Measurements from ENCODE around the gene GSTM4. TPM values are rescaled to one million over a fixed set of nuclear protein-coding genes. Genes with fewer than 3 reads are reported as not detected.
"Not testable (repeated sequence)": the region's sequence is repeated elsewhere in the genome, so short reads cannot be mapped to it uniquely, and the experiment has no call there.

The GSTM4 gene
- total and polyA plus RNA-seq, 4 donors: 12.2 to 42.8 (median 30.9) TPM

DNA sequence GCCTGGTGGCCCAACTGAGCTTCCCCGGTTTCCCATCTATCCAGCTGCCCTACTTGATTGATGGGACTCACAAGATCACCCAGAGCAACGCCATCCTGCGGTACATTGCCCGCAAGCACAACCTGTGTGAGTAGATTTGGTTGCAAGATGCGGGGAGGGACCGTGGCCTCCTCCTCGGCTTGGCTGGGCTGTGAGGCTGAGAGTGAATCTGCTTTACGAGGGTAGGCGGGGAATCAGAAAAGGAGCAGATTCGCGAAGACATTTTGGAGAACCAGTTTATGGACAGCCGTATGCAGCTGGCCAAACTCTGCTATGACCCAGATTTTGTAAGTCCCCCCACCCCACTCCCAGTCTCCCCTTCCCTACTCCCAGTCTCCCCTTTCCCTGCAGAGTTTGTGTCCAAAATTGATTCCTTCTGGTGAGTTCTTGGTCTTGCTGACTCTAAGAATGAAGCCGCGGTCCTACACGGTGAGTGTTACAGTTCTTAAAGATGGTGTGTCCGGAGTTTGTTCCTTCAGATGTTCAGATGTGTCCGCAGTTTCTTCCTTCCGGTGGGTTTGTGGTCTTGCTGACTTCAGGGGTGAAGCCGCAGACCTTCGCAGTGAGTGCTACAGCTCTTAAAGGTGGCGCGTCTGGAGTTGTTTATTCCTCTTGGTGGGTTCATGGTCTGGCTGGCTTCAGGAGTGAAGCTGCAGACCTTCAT lies 13.5 kb downstream of the GSTM4 start:
- no peak for DNase-seq (ENCODE audit: low spot score)
- no peaks in the 10 kb centered on the region for H3K9me3 ChIP-seq (ENCODE audit: control insufficient read depth in 4 of 4, low read length in 3 of 4)
- peaks cover 0 to 2% (median 0%) of the 10 kb centered on the region in 4 donors for H3K36me3 ChIP-seq (ENCODE audit: control insufficient read depth in 4 of 4, insufficient read depth in 3 of 4, low read depth in 1 of 4, low read length in 3 of 4)
- peaks cover 0 to 3% (median 0%) of the 10 kb centered on the region in 4 donors for H3K4me1 ChIP-seq (ENCODE audit: control insufficient read depth in 4 of 4, insufficient read depth in 4 of 4, low read length in 3 of 4)
- no peaks in the 10 kb centered on the region for H3K27me3 ChIP-seq (ENCODE audit: control insufficient read depth in 4 of 4, insufficient read depth in 4 of 4, low read length in 3 of 4)
- no peak for TF ChIP-seq GABPA (IDR thresholded peaks at IDR 0.05 in 1 of 2, conservative IDR thresholded peaks at IDR 0.05 in 1 of 2)
- no peak for TF ChIP-seq FOXA2 (IDR thresholded peaks at IDR 0.05)
- TF ChIP-seq, protein P1, sequence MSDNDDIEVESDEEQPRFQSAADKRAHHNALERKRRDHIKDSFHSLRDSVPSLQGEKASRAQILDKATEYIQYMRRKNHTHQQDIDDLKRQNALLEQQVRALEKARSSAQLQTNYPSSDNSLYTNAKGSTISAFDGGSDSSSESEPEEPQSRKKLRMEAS (IDR thresholded peaks at IDR 0.05): no peak
- TF ChIP-seq HNF4G (IDR thresholded peaks at IDR 0.05): no peak
- no peak for TF ChIP-seq NR2F2 (IDR thresholded peaks at IDR 0.05)
- TF ChIP-seq, protein P2, sequence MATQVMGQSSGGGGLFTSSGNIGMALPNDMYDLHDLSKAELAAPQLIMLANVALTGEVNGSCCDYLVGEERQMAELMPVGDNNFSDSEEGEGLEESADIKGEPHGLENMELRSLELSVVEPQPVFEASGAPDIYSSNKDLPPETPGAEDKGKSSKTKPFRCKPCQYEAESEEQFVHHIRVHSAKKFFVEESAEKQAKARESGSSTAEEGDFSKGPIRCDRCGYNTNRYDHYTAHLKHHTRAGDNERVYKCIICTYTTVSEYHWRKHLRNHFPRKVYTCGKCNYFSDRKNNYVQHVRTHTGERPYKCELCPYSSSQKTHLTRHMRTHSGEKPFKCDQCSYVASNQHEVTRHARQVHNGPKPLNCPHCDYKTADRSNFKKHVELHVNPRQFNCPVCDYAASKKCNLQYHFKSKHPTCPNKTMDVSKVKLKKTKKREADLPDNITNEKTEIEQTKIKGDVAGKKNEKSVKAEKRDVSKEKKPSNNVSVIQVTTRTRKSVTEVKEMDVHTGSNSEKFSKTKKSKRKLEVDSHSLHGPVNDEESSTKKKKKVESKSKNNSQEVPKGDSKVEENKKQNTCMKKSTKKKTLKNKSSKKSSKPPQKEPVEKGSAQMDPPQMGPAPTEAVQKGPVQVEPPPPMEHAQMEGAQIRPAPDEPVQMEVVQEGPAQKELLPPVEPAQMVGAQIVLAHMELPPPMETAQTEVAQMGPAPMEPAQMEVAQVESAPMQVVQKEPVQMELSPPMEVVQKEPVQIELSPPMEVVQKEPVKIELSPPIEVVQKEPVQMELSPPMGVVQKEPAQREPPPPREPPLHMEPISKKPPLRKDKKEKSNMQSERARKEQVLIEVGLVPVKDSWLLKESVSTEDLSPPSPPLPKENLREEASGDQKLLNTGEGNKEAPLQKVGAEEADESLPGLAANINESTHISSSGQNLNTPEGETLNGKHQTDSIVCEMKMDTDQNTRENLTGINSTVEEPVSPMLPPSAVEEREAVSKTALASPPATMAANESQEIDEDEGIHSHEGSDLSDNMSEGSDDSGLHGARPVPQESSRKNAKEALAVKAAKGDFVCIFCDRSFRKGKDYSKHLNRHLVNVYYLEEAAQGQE (IDR thresholded peaks at IDR 0.05): no peak
- no peak for TF ChIP-seq ATF3 (IDR thresholded peaks at IDR 0.05)
- no peak for TF ChIP-seq ZBTB33 (IDR thresholded peaks at IDR 0.05)
- TF ChIP-seq TAF1 (conservative IDR thresholded peaks at IDR 0.05): no peak
- TF ChIP-seq RXRA (IDR thresholded peaks at IDR 0.05): no peak
- no peak overlapping the region for H3K4me3 ChIP-seq (ENCODE audit: low read depth in 1 of 3, low read length in 3 of 3)
- 92% methylated on average over 22 of the region's 22 CpGs for WGBS
- H3K9ac ChIP-seq (ENCODE audit: low read depth in 1 of 2, low read length in 2 of 2): no peak overlapping the region
- no peak overlapping the region for H3K27ac ChIP-seq (ENCODE audit: low read depth in 1 of 2, low read length in 2 of 2)

DNA sequence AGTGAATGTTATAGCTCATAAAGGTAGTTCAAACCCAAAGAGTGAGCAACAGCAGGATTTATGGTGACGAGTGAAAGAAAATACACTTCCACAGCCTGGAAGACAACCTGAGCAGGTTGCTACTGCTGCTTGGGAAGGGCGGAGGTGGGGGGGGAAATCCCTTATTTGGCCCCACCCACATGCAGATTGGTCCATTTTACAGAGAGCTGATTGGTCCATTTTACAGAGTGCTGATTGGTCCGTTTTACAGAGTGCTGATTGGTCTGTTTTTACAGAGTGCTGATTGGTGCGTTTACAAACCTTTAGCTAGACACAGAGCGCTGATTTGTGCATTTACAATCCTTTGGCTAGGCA lies 14.0 kb downstream of the GSTM4 start:
- not testable (repeated sequence) for H3K9me3 ChIP-seq (ENCODE audit: control insufficient read depth in 4 of 4, low read length in 3 of 4); H3K27ac ChIP-seq (ENCODE audit: low read depth in 1 of 2, low read length in 2 of 2); H3K4me1 ChIP-seq (ENCODE audit: control insufficient read depth in 4 of 4, insufficient read depth in 4 of 4, low read length in 3 of 4); H3K4me3 ChIP-seq (ENCODE audit: low read depth in 1 of 3, low read length in 3 of 3); H3K27me3 ChIP-seq (ENCODE audit: control insufficient read depth in 4 of 4, insufficient read depth in 4 of 4, low read length in 3 of 4); H3K9ac ChIP-seq (ENCODE audit: low read depth in 1 of 2, low read length in 2 of 2); H3K36me3 ChIP-seq (ENCODE audit: control insufficient read depth in 4 of 4, insufficient read depth in 3 of 4, low read depth in 1 of 4, low read length in 3 of 4); DNase-seq (ENCODE audit: low spot score)
- WGBS: 86% methylated on average over 5 of the region's 5 CpGs

DNA sequence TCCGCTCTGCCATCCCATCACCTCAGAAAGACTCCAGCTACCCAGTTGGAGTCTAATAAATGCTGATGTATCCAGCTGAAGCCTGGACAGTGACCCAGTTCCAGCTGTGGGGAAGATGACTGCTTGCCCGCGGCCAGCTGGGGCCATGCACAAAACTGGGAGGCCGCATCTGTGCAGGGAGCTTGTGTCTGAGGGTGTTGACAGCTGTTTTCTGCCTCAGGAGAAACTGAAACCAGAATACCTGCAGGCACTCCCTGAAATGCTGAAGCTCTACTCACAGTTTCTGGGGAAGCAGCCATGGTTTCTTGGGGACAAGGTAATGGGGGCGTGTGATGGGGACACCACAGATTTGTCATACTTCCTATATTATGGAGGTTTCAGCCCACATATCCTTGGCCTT lies 15.2 kb downstream of the GSTM4 start:
- Histone ChIP-seq H3K9ac (ENCODE audit: low read depth in 1 of 2, low read length in 2 of 2) (no peak overlapping the region), H3K27ac (ENCODE audit: low read depth in 1 of 2, low read length in 2 of 2) (no peak overlapping the region), H3K27me3 (ENCODE audit: control insufficient read depth in 4 of 4, insufficient read depth in 4 of 4, low read length in 3 of 4) (no peaks in the 10 kb centered on the region), H3K4me3 (ENCODE audit: low read depth in 1 of 3, low read length in 3 of 3) (no peak overlapping the region), H3K36me3 (ENCODE audit: control insufficient read depth in 4 of 4, insufficient read depth in 3 of 4, low read depth in 1 of 4, low read length in 3 of 4) (peaks cover 0 to 2% (median 0%) of the 10 kb centered on the region in 4 donors), H3K4me1 (ENCODE audit: control insufficient read depth in 4 of 4, insufficient read depth in 4 of 4, low read length in 3 of 4) (peaks cover 0 to 3% (median 0%) of the 10 kb centered on the region in 4 donors), H3K9me3 (ENCODE audit: control insufficient read depth in 4 of 4, low read length in 3 of 4) (no peaks in the 10 kb centered on the region)
- no peak for DNase-seq (ENCODE audit: low spot score)
- WGBS: 95% methylated on average over 5 of the region's 5 CpGs
- TF ChIP-seq, protein P3, sequence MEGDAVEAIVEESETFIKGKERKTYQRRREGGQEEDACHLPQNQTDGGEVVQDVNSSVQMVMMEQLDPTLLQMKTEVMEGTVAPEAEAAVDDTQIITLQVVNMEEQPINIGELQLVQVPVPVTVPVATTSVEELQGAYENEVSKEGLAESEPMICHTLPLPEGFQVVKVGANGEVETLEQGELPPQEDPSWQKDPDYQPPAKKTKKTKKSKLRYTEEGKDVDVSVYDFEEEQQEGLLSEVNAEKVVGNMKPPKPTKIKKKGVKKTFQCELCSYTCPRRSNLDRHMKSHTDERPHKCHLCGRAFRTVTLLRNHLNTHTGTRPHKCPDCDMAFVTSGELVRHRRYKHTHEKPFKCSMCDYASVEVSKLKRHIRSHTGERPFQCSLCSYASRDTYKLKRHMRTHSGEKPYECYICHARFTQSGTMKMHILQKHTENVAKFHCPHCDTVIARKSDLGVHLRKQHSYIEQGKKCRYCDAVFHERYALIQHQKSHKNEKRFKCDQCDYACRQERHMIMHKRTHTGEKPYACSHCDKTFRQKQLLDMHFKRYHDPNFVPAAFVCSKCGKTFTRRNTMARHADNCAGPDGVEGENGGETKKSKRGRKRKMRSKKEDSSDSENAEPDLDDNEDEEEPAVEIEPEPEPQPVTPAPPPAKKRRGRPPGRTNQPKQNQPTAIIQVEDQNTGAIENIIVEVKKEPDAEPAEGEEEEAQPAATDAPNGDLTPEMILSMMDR (IDR thresholded peaks at IDR 0.05; ENCODE audit: low read depth, low read length, missing input control): no peak
- TF ChIP-seq JUND (IDR thresholded peaks at IDR 0.05) (no peak), FOXA2 (IDR thresholded peaks at IDR 0.05) (no peak), HNF4G (IDR thresholded peaks at IDR 0.05) (no peak), GABPA (IDR thresholded peaks at IDR 0.05 in 1 of 2, conservative IDR thresholded peaks at IDR 0.05 in 1 of 2) (no peak), TAF1 (conservative IDR thresholded peaks at IDR 0.05) (no peak), EGR1 (IDR thresholded peaks at IDR 0.05; ENCODE audit: low read depth in 2 of 2) (no peak), RAD21 (IDR thresholded peaks at IDR 0.05) (no peak), SP1 (IDR thresholded peaks at IDR 0.05) (no peak), YY1 (IDR thresholded peaks at IDR 0.05) (no peak), ATF3 (IDR thresholded peaks at IDR 0.05) (no peak), HNF4A (conservative IDR thresholded peaks at IDR 0.05) (no peak)
